Nephron progenitor cell (in vitro differentiated cells): ENCODE measurements around the gene POC5.

Experiments used
- DNase-seq: peaks from one replicate; pipeline ENCODE4 v3.0.0; 2021
- H3K27ac Mint-ChIP-seq: 2 replicates; pipeline ENCODE4 v1.8.0; 2021; ENCODE audit warnings: mild to moderate bottlenecking, moderate library complexity, mixed read lengths
- H3K27me3 Mint-ChIP-seq: 2 replicates; pipeline ENCODE4 v1.8.0; 2021; ENCODE audit warnings: mild to moderate bottlenecking, low read depth, mixed read lengths; ENCODE audit not compliant: poor library complexity
- H3K36me3 Mint-ChIP-seq: 2 replicates; pipeline ENCODE4 v1.8.0; 2021; ENCODE audit warnings: low read depth, mixed read lengths
- H3K4me1 Mint-ChIP-seq: 2 replicates; pipeline ENCODE4 v1.8.0; 2021; ENCODE audit warnings: mixed read lengths
- H3K4me3 Mint-ChIP-seq: 2 replicates; pipeline ENCODE4 v1.8.0; 2021; ENCODE audit warnings: mild to moderate bottlenecking, moderate library complexity, mixed read lengths
- H3K9me3 Mint-ChIP-seq: 2 replicates; pipeline ENCODE4 v1.8.0; 2021; ENCODE audit warnings: mild to moderate bottlenecking, moderate library complexity, mixed read lengths
- TF ChIP-seq, protein P1 (sequence below): fragments of 200-600 bp; sonication (generic); IDR thresholded peaks from 2 replicates; pipeline ENCODE4 v1.5.0; 2021; ENCODE audit warnings: antibody characterized with exemption

POC5 gene

DNA sequence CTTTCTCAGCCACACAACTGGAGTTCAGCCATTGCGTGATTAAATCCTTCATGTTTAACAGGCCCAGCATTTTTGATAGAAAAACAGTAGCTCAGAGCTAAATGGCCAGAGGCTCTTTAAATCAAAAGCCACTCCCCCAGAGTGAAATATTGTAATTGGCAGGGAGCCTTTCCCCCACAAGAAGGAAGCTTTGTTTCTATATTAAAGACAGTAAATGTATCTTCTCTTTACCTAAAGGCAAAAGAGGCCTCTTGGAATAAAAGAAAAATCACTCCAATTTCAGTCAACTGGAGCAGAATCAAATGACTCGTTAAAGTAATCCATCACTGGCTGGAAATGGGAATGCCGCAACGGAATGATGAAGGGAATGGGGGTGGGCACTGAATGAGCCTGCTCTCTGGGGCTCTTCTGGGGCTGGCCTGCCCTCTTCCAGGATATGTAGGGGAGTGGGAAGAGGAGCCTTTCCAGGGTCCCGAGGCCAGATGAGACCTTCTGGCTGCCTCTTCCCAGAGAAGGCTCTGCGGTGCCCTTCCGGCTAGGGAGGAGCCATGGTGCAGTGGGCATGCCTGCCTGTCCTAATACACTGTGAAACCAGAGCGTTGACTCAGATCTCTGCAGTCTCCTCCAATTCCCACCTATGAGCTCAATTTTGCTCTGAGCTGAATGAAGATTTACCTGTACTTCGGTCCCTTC is 60.8 kb downstream of the POC5 start:
- Mint-ChIP-seq H3K4me3 (peak overlapping the region; percentile 5), H3K9me3 (no peaks in the 10 kb centered on the region), H3K27ac (no peak overlapping the region), H3K4me1 (peaks cover 33% of the 10 kb centered on the region), H3K27me3 (peaks cover 6% of the 10 kb centered on the region), H3K36me3 (no peaks in the 10 kb centered on the region)
- peak; percentile 10 for DNase-seq
- TF ChIP-seq, protein P1, sequence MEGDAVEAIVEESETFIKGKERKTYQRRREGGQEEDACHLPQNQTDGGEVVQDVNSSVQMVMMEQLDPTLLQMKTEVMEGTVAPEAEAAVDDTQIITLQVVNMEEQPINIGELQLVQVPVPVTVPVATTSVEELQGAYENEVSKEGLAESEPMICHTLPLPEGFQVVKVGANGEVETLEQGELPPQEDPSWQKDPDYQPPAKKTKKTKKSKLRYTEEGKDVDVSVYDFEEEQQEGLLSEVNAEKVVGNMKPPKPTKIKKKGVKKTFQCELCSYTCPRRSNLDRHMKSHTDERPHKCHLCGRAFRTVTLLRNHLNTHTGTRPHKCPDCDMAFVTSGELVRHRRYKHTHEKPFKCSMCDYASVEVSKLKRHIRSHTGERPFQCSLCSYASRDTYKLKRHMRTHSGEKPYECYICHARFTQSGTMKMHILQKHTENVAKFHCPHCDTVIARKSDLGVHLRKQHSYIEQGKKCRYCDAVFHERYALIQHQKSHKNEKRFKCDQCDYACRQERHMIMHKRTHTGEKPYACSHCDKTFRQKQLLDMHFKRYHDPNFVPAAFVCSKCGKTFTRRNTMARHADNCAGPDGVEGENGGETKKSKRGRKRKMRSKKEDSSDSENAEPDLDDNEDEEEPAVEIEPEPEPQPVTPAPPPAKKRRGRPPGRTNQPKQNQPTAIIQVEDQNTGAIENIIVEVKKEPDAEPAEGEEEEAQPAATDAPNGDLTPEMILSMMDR, result no peak

DNA sequence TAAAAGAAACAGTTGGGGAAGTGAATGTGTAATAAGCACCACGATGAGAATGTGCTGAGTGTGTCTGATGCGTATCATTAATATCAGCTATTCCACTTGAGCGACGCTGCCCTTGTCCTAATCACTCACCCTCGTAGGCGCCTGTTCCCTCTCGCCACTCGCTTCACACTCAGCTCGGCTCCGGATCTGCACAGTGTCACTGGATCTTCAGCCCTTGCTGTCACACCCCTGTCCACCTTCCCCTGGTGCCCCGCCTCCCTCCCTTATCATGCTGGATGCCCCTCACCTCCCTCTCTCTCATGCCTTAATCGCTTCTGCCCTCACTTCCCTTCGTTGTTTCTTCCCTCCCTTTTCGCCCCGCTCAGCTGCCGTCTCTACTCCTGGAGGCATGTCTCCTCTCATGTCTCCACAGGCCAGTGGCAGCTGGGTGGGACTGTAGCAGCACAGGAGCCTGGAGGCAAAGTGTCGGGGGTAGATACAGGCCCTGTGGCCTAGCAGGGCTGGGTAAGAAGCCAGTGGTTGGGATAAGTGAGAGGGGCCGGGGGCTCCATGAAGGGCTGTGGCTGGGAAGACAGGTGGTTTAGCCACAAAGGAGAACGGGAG is 62.4 kb downstream of the POC5 start:
- H3K27me3 Mint-ChIP-seq, result peaks cover 6% of the 10 kb centered on the region
- H3K9me3 Mint-ChIP-seq, result no peaks in the 10 kb centered on the region
- H3K36me3 Mint-ChIP-seq, result no peaks in the 10 kb centered on the region
- peak overlapping the region; percentile 88 for H3K27ac Mint-ChIP-seq
- no peak overlapping the region for H3K4me3 Mint-ChIP-seq
- peaks cover 33% of the 10 kb centered on the region for H3K4me1 Mint-ChIP-seq
- no peak for DNase-seq
- TF ChIP-seq, protein P1, result no peak

DNA sequence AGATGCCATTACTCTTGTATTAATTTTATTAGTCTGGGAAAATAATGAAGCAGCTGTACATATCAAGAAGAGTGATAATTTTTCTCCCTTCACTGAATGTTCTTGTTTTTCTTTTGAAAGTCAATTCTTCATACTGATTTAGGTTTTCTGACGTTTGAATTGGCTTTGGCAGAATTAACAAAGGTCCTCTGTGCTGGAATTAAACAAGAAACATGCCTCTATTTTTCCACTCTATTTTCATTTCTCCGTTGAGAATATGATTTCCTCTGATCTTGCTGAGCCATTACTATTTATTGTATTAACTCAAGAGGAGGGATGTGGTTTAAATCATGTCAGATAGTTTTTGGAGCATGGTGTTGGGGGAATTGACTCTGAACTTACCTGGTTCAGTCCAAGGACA is 63.7 kb downstream of the POC5 start:
- peaks cover 6% of the 10 kb centered on the region for H3K27me3 Mint-ChIP-seq
- no peak for DNase-seq
- peaks cover 3% of the 10 kb centered on the region for H3K9me3 Mint-ChIP-seq
- no peak overlapping the region for H3K27ac Mint-ChIP-seq
- H3K4me1 Mint-ChIP-seq, result peaks cover 33% of the 10 kb centered on the region
- H3K36me3 Mint-ChIP-seq, result no peaks in the 10 kb centered on the region
- H3K4me3 Mint-ChIP-seq, result no peak overlapping the region
- TF ChIP-seq, protein P1, result no peak

DNA sequence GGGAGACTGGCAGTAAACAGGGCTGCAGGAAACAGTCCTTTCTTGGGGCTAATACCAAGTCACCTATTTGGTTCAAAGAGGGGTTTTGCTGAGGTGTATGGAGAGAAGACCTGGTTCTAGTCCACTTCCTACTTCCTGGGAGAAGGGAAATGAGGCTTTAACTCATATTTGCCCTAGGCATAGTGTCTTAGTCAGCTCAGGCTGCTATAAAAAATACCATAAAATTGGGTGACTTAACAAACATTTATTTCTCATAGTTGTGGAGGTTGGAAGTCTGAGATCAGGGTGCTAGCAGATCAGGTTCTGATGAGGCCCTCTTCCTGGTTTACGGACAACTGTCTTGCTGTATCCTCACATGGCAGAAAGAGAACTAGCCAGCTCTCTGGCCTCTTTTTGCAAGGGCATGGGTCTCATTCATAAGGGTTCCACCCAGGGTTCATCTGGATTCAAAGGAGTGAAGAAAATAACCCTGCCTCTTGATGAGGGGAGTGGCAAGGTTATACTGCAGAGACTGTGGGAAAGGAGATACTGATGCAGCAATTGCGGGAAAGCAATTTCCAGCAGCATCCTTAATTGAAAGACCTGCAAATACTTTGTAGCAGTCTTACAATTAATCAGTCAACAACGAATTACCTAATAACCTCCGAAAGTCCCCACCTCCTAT is 65.5 kb downstream of the POC5 start:
- TF ChIP-seq, protein P1, result no peak
- peaks cover 7% of the 10 kb centered on the region for H3K9me3 Mint-ChIP-seq
- no peak overlapping the region for H3K4me3 Mint-ChIP-seq
- no peak for DNase-seq
- H3K27ac Mint-ChIP-seq, result no peak overlapping the region
- no peaks in the 10 kb centered on the region for H3K36me3 Mint-ChIP-seq
- peaks cover 29% of the 10 kb centered on the region for H3K4me1 Mint-ChIP-seq
- peaks cover 6% of the 10 kb centered on the region for H3K27me3 Mint-ChIP-seq

DNA sequence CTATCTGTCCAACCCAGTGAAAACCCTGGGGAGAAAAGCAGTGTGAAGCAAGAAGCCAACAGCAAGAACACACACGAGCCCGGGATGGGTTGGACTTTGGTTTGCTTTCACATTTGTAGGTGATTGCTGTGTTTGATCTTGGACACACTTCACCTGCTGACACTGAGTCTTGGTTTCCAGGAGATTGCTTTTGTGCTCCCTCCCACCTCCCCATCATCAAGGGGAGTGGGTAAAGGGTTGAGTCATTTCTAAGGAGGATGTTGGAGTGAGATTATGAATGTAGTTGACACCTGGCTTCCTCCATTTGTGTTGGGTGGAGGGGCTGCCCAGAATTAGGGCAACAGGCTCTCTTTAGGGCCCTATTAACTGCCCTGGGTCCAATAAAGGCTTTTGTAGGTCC is 68.5 kb downstream of the POC5 start:
- no peak overlapping the region for H3K4me3 Mint-ChIP-seq
- no peaks in the 10 kb centered on the region for H3K27me3 Mint-ChIP-seq
- no peak overlapping the region for H3K27ac Mint-ChIP-seq

More for the DNA sequence above, 68.5 kb downstream of the POC5 start:
- H3K9me3 Mint-ChIP-seq, result peaks cover 7% of the 10 kb centered on the region
- no peak for DNase-seq
- H3K4me1 Mint-ChIP-seq, result peaks cover 2% of the 10 kb centered on the region
- TF ChIP-seq, protein P1, result no peak
- H3K36me3 Mint-ChIP-seq, result no peaks in the 10 kb centered on the region
